NCI-H510A treated with DMSO at 0.1 percent for 48 hours (cell line): ENCODE measurements around the gene BRICD5.

Source experiments
- DNase-seq: peaks from one replicate; lab custom pipeline; 2025; lab: John Stamatoyannopoulos, UW

Gene BRICD5

DNA sequence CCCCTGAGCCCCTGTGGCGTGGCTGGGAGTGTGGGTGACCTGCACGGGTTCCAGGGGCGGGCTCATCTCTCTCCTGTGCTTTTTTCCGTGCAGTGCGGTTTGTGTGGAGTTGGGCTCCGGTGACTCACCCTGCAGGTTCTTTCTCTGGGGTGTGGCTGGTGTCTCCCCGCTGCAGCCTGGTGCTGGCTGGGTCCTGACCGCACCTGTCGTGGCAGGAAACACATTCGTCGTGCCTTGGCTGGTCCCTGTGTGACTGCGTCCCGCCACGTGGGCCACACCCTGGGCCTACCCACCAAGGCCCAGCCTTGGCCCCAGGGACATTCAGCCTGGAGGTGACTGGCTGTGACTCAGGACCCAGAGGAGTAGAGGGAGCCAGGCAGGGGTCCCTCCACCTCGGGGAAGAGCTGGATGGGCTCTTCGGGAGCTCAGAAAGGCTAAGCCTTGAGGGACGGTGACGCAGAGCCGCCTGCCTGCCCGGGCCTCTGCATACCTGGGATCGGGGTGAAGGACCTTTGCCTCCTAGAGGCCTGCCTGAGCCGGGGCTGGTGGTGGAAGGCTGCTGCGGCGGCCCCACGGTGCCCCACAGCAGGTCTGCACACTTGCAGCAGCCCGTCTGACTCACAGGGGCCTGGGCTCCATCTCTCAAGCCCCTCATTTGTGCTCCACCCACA is 47.3 kb downstream of the BRICD5 start:
- no peak for DNase-seq

DNA sequence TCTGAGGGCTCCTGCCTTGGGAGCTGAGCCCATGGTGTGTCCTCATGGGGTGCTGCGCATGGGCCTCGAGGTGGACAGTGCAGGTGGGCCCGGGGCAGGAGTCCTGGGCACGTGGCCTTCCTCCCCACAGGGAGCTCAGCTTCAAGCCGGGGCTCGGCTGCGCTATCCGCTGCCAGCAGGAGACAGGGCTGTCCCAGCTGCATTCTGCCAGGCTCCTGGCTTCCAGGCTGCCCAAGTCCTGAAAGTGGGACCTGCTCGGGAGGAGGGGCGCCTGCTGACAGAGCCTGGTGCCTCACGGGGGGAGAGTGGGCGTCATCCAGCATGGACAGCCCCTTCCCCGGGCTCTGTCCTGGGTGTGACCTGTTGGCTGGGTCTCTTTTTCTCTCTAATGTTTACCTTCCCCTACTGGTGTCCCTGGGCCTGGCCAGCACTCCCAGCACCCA is 48.0 kb downstream of the BRICD5 start:
- no peak for DNase-seq

DNA sequence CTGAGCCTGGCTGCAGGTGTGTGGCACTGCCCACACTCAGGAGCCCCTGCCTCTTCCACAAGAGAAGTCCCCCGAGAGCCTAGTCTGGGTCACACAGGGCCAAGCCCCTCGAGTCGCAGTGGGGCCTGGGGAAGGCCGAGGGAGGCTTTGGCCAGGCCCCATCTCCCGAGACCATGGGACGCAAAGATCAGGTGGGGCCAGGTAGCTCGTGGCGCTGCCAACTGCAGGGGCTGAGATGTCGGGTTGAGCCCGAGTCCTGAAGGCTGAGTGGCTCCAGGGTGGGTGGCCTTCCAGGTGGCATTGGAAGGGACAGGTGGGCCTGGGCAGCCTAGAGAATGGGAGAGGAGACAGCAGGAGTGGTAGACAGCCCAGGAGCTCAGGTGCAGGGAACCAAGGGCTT is 48.8 kb downstream of the BRICD5 start:
- no peak for DNase-seq

DNA sequence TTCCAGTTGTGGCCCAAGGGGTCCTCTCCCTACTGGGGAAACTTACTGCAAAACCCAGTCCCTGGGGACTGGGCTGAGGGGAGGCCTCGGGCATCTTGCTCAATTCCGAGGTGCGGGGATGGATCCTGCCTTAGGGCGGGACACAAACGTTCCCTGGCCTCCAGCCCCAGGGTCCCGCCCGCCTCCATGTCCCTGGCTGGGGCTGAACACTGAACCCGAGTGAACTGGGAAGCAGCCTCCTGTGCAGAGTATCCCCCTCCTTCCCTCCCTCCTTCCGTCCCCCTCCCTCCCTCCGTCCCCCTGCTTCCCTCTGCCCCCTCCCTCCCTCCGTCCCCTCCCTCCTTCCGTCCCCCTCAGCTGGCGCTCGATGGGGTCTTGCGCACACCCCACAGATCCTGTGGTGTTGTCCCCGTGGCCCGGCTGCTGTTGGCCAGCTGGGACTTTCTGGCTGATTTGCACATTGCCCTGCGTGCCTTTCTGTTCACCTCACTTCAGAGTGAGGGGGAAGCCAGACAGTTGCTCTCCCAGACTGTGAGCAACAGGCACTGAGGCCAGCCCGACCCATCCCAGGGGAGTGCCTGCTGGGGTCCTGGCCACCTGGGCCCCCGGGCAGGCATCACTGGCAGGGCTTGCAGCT is 49.6 kb downstream of the BRICD5 start:
- no peak for DNase-seq
